Activated CD4-positive, alpha-beta memory T cell treated with anti-CD3 and anti-CD28 coated beads for 36 hours (primary cell): Measurements from ENCODE around the gene ORC3. TPM values are rescaled to one million over a fixed set of nuclear protein-coding genes. Genes with fewer than 3 reads are reported as not detected.
"Not testable (repeated sequence)": the region's sequence is repeated elsewhere in the genome, so short reads cannot be mapped to it uniquely, and the experiment has no call there.

ENCODE experiments used
- CTCF ChIA-PET: fragments of 350-600 bp; sonication (Branson Sonifier 250); formaldehyde crosslinking; loops from one replicate; lab custom pipeline; 2021; ENCODE audit warnings: antibody characterized with exemption, inconsistent platforms; lab: Charles Lee
- POLR2A ChIA-PET: fragments of 350-600 bp; sonication (Branson Sonifier 250); formaldehyde crosslinking; loops from one replicate; lab custom pipeline; 2021; ENCODE audit warnings: antibody characterized with exemption; lab: Charles Lee
- DNase-seq: peaks from one replicate; pipeline ENCODE4 v3.0.0-alpha.2; 2020
- H3K27ac Mint-ChIP-seq: one replicate; pipeline ENCODE4 v1.8.0; 2021; ENCODE audit warnings: mixed read lengths
- H3K27me3 Mint-ChIP-seq: one replicate; pipeline ENCODE4 v1.8.0; 2021; ENCODE audit warnings: mixed read lengths
- H3K36me3 Mint-ChIP-seq: one replicate; pipeline ENCODE4 v1.8.0; 2021; ENCODE audit warnings: mixed read lengths
- H3K4me1 Mint-ChIP-seq: one replicate; pipeline ENCODE4 v1.8.0; 2021; ENCODE audit warnings: low read depth, mixed read lengths
- H3K4me3 Mint-ChIP-seq: one replicate; pipeline ENCODE4 v1.8.0; 2021; ENCODE audit warnings: mild to moderate bottlenecking, mixed read lengths
- H3K9me3 Mint-ChIP-seq: one replicate; pipeline ENCODE4 v1.8.0; 2021; ENCODE audit warnings: mixed read lengths
- intact Hi-C: fragments of 100-400 bp; cut with micrococcal nuclease; formaldehyde crosslinking; loops from one replicate; pipeline ENCODE4 v1.15.1; 2023
- total RNA-seq, 2 experiments: library from RNA; stranded (reverse); gene quantifications; one replicate each; pipeline ENCODE4 v1.2.3, GENCODE V29; 2021

Gene ORC3
- total RNA-seq, 2 experiments from 2014 or later, result 35.0 to 38.7 TPM

DNA sequence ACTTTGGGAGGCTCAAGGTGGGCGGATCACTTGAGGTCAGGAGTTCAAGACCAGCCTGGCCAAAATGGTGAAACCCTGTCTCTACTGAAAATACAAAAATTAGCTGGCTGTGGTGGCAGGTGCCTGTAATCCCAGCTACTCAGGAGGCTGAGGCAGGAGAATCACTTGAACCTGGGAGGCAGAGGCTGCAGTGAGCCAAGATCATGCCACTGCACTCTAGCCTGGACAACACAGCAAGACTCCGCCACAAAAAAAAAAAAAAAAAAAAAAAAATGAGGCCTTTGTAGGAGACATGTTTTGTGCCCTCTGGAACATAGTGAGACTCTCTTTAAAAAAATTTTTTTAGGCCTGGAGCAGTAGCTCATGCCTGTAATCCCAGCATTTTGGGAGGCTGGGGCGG, 122.8 kb downstream of the ORC3 start:
- CTCF ChIA-PET, POLR2A ChIA-PET, H3K4me3 Mint-ChIP-seq, H3K36me3 Mint-ChIP-seq, H3K27ac Mint-ChIP-seq, intact Hi-C loops, H3K9me3 Mint-ChIP-seq, H3K27me3 Mint-ChIP-seq, DNase-seq, H3K4me1 Mint-ChIP-seq: not testable (repeated sequence)

DNA sequence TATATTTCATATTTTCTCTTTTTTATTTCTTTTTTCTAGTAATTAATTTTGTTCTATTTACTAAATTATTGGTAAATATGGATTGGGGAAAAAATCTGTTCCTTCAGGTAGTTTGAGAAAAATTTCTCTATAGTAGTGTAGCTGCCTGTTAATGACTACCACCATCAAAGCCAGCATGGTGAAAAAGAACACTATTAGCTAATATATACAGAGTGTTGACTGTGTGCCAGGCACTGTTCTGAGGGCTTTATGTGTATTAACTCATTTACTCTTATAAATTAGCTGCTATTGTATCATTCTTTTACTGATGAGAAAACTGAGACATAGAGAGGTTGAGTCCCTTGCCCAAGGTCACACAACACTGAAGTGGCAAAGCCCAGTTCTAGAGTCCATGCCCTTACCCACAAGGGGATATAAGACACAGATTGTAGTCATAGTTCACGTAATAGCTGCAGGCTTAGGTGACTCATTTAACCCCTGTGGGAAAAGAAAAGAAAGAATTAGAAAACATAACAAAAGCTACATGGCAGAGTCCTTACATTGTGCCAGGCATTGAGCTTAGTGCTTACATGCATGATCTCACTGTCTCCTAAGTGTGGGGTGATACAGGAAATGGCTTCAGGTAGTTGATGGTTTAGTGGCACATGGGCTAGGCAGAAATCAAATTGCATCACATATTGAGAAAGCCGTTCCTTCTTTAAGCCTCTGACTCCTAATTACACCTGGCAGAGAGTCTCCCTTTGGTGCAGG, 124.3 kb downstream of the ORC3 start:
- no peak for DNase-seq
- Mint-ChIP-seq H3K4me1 (peaks cover 9% of the 10 kb centered on the region), H3K4me3 (no peak overlapping the region), H3K27me3 (no peaks in the 10 kb centered on the region), H3K36me3 (no peaks in the 10 kb centered on the region), H3K9me3 (no peaks in the 10 kb centered on the region), H3K27ac (peak overlapping the region; percentile 23)
- intact Hi-C loops, result loop anchor here (1.0 kb wide), 4 partner anchors 9 to 28 kb away; no protein-coding TSS in a partner anchor
- POLR2A ChIA-PET, result interaction anchor here (0.7 to 1.3 kb wide), 5 partner anchors 9 to 125 kb away, joined by 3 to 7 read pairs (median 4); partner anchors contain the start of genes AKIRIN2 and RARS2
- CTCF ChIA-PET, result no interaction called here

Other genes with a start within 250 kb of the ORC3 start
- 1 to 10 TPM in 1 of 2 experiments, under 1 TPM in 1; 0.95 to 1.1 TPM for gene C6orf163, start 245.3 kb upstream of the ORC3 start, total RNA-seq
- not detected for gene CFAP206, start 182.2 kb upstream of the ORC3 start, total RNA-seq
- gene SLC35A1, start 117.2 kb upstream of the ORC3 start, total RNA-seq, result 1 to 10 TPM; 7.8 to 9.5 TPM
- 10 to 100 TPM; 20.0 to 20.8 TPM for gene RARS2, start 148 bp upstream of the ORC3 start, total RNA-seq
- 10 to 100 TPM; 45.7 to 46.0 TPM for gene AKIRIN2, start 112.1 kb downstream of the ORC3 start, total RNA-seq